PC-3 (cell line): Measurements from ENCODE around the gene NPPB. TPM values are rescaled to one million over a fixed set of nuclear protein-coding genes. Genes with fewer than 3 reads are reported as not detected.

Experiments
- ATAC-seq: fragments of 200-7000 bp; cut with Tn5 transposase; 2 replicates; pipeline ENCODE4 v1.9.1; 2020; ENCODE audit warnings: mild to moderate bottlenecking, moderate library complexity
- BruUV-seq: library from RNA; stranded (reverse); fragments of 400-500 nt; replicated peaks from 2 replicates; lab custom pipeline; 2021; lab: Mats Ljungman, UMichigan
- CTCF ChIA-PET: fragments of 300-600 bp; sonication (Branson Sonifier 250); formaldehyde crosslinking; loops from one replicate; lab custom pipeline; 2022; ENCODE audit warnings: antibody characterized with exemption; lab: Charles Lee
- POLR2A ChIA-PET: fragments of 300-600 bp; sonication (Branson Sonifier 250); formaldehyde crosslinking; loops from one replicate; lab custom pipeline; 2022; ENCODE audit warnings: antibody characterized with exemption; ENCODE audit not compliant: unreplicated experiment; lab: Charles Lee
- DNase-seq: peaks from one replicate; pipeline ENCODE4 v3.0.0-alpha.2; 2015
- H2AFZ ChIP-seq: fragments of 300-600 bp; sonication (generic); 2 replicates; pipeline ENCODE4 v1.6.0; 2016; ENCODE audit warnings: antibody characterized with exemption, low read length
- H3F3A ChIP-seq: fragments of 300-600 bp; sonication (generic); one replicate; pipeline ENCODE4 v1.6.0; 2017; ENCODE audit warnings: antibody characterized with exemption, low read length, control low read depth, mild to moderate bottlenecking; ENCODE audit not compliant: unreplicated experiment
- H3K27ac ChIP-seq: fragments of 300-600 bp; sonication (generic); 2 replicates; pipeline ENCODE4 v1.5.1; 2016; ENCODE audit warnings: mild to moderate bottlenecking, low read length
- H3K27me3 ChIP-seq: fragments of 300-600 bp; sonication (generic); 2 replicates; pipeline ENCODE4 v1.6.1; 2016; ENCODE audit warnings: low read length, mixed read lengths
- H3K36me3 ChIP-seq: fragments of 300-600 bp; sonication (generic); 2 replicates; pipeline ENCODE4 v1.6.1; 2016; ENCODE audit warnings: low read depth, mixed run types, low read length, mixed read lengths
- H3K4me1 ChIP-seq: fragments of 300-600 bp; sonication (generic); 2 replicates; pipeline ENCODE4 v1.5.1; 2016; ENCODE audit warnings: low read length; ENCODE audit not compliant: insufficient read depth
- H3K4me2 ChIP-seq: fragments of 300-600 bp; sonication (generic); 2 replicates; pipeline ENCODE4 v1.6.0; 2016; ENCODE audit warnings: low read length
- H3K4me3 ChIP-seq: fragments of 300-600 bp; sonication (generic); 2 replicates; pipeline ENCODE4 v1.5.1; 2016; ENCODE audit warnings: mild to moderate bottlenecking, low read length, mixed read lengths
- H3K79me2 ChIP-seq: fragments of 300-600 bp; sonication (generic); 2 replicates; pipeline ENCODE4 v1.6.1; 2017; ENCODE audit warnings: low read length, mixed read lengths
- H3K9ac ChIP-seq: fragments of 300-600 bp; sonication (generic); 2 replicates; pipeline ENCODE4 v1.6.0; 2016; ENCODE audit warnings: mild to moderate bottlenecking, low read length
- H3K9me2 ChIP-seq: fragments of 300-600 bp; sonication (generic); replicated peaks from 2 replicates; pipeline ENCODE4 v1.6.1; 2016; ENCODE audit warnings: mixed run types, low read length, mixed read lengths
- H3K9me3 ChIP-seq: fragments of 300-600 bp; sonication (generic); 2 replicates; pipeline ENCODE4 v1.6.1; 2016; ENCODE audit warnings: low read length, mixed read lengths
- H4K20me1 ChIP-seq: fragments of 300-600 bp; sonication (generic); 2 replicates; pipeline ENCODE4 v1.6.1; 2016; ENCODE audit warnings: low read length, mixed read lengths
- EZH2 ChIP-seq: fragments of 300-600 bp; sonication (generic); IDR thresholded peaks from one replicate; pipeline ENCODE4 v1.6.1; 2017; ENCODE audit warnings: antibody characterized with exemption, mild to moderate bottlenecking, low read length; ENCODE audit not compliant: unreplicated experiment
- EZH2phosphoT487 ChIP-seq: fragments of 300-600 bp; sonication (generic); IDR thresholded peaks from 2 replicates; pipeline ENCODE4 v1.6.1; 2018; ENCODE audit warnings: mild to moderate bottlenecking, antibody characterized with exemption, low read length, borderline replicate concordance
- intact Hi-C: fragments of 100-400 bp; cut with micrococcal nuclease; formaldehyde crosslinking; loops from 2 replicates; pipeline ENCODE4 v1.9.0; 2023
- total RNA-seq: library from RNA; depleted of rRNA; stranded (reverse); fragments of >200 nt; gene quantifications from 2 replicates; pipeline ENCODE4 v1.2.3, GENCODE V29; 2014
- TF ChIP-seq, protein P1 (sequence below): fragments of 300-600 bp; sonication (generic); conservative IDR thresholded peaks from 2 replicates; pipeline ENCODE4 v1.5.1; 2017; ENCODE audit warnings: antibody characterized with exemption, low read depth, mild to moderate bottlenecking, low read length

NPPB gene
- total RNA-seq, 1 experiment from 2014 or later, result not detected

DNA sequence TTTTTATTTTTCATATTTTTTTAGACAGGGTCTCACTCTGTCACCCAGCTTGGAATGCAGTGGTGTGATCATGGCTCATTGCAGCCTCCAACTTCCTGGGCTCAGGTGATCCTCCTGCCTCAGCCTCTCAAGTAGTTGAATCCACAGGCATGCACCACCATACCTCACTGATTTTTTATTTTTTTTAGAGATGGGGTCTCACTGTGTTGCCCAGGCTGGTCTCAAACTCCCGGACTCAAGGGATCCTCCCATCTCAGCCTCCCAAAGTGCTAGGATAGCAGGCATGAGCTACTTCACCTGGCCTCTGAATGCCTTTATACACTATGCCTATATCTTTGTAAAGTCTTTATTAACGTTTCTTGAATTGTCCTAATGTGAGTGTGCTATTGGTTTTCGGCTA lies 10.4 kb upstream of the NPPB start:
- no peaks in the 10 kb centered on the region for H3K27me3 ChIP-seq
- CTCF ChIA-PET, result no interaction called here
- H3K36me3 ChIP-seq, result no peaks in the 10 kb centered on the region
- H3K79me2 ChIP-seq, result no peaks in the 10 kb centered on the region
- no peak overlapping the region for H2AFZ ChIP-seq
- H3K9me3 ChIP-seq, result no peaks in the 10 kb centered on the region
- no peak overlapping the region for H3K27ac ChIP-seq
- ATAC-seq (no peak), DNase-seq (no peak)
- no peak overlapping the region for H3K4me3 ChIP-seq
- no peak overlapping the region for H3K4me2 ChIP-seq
- intact Hi-C loops, result no loop called here
- no peak for TF ChIP-seq EZH2phosphoT487
- TF ChIP-seq, protein P1, sequence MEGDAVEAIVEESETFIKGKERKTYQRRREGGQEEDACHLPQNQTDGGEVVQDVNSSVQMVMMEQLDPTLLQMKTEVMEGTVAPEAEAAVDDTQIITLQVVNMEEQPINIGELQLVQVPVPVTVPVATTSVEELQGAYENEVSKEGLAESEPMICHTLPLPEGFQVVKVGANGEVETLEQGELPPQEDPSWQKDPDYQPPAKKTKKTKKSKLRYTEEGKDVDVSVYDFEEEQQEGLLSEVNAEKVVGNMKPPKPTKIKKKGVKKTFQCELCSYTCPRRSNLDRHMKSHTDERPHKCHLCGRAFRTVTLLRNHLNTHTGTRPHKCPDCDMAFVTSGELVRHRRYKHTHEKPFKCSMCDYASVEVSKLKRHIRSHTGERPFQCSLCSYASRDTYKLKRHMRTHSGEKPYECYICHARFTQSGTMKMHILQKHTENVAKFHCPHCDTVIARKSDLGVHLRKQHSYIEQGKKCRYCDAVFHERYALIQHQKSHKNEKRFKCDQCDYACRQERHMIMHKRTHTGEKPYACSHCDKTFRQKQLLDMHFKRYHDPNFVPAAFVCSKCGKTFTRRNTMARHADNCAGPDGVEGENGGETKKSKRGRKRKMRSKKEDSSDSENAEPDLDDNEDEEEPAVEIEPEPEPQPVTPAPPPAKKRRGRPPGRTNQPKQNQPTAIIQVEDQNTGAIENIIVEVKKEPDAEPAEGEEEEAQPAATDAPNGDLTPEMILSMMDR, result no peak
- TF ChIP-seq EZH2, result no peak
- POLR2A ChIA-PET, result no interaction called here
- BruUV-seq, result no TSS peak
- no peak overlapping the region for H3K9ac ChIP-seq
- H3F3A ChIP-seq, result no peaks in the 10 kb centered on the region
- H4K20me1 ChIP-seq, result no peaks in the 10 kb centered on the region
- H3K4me1 ChIP-seq, result no peaks in the 10 kb centered on the region
- H3K9me2 ChIP-seq, result no peaks in the 10 kb centered on the region

DNA sequence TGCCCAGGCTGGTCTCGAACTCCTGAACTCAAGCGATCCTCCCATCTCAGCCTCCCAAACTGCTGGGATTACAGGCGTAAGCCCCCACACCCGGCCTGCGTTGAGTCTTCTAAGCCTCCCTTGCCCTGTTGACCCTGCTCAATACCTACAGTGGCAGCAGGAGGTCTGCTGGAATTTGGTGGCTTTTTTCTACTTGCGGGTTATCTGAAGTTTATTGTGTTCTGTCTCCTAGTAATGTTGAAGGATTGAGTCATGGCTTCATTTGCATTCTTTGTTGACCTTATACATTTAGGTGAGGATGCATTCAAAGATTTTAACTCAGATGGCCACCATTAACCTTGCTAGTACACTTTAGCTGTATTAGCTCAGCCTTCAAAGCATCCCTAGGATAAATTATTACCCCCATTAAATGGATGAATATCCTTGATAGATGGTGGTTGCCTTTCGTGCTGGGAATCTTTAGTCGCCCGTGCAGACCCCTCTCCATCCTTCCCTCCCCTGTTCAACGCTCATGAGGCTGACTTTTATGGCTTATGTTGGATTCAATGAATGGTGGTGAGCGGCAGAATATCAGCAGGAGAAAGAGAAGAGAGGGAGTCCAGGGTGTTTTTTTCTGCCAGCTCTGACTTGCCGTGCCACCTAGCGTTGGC lies 9.7 kb upstream of the NPPB start:
- DNase-seq, result no peak
- H3K4me3 ChIP-seq, result no peak overlapping the region
- no peaks in the 10 kb centered on the region for H3K9me2 ChIP-seq
- H3K27me3 ChIP-seq, result no peaks in the 10 kb centered on the region
- H3K79me2 ChIP-seq, result no peaks in the 10 kb centered on the region
- H4K20me1 ChIP-seq, result no peaks in the 10 kb centered on the region
- ChIA-PET POLR2A (no interaction called here), CTCF (no interaction called here)
- no peak overlapping the region for H3K4me2 ChIP-seq
- H3K27ac ChIP-seq, result no peak overlapping the region
- no peak overlapping the region for H2AFZ ChIP-seq
- H3K9ac ChIP-seq, result no peak overlapping the region
- no peaks in the 10 kb centered on the region for H3K9me3 ChIP-seq
- no peaks in the 10 kb centered on the region for H3K36me3 ChIP-seq
- BruUV-seq, result no TSS peak
- no peaks in the 10 kb centered on the region for H3F3A ChIP-seq
- no peak for TF ChIP-seq EZH2phosphoT487
- intact Hi-C loops, result no loop called here
- no peaks in the 10 kb centered on the region for H3K4me1 ChIP-seq
- no peak for ATAC-seq

DNA sequence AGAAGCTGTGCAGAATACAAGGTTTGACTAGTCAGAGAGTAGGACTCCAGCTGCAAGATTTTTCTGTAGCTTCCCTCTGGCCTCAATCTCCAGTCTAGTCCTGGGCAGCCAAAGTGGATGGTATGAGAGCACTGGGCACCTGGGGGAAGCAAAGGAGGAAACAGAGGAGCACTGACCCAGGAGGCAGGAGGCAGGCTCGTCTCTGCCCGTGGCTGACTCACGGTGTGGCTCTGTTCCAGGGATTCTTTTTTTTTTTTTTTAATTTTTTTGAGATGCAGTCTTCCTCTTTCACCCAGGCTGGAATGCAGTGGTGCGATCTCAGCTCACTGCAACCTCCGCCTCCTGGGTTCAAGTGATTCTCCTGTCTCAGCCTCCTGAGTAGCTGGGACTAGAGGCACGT lies 4.1 kb upstream of the NPPB start:
- Histone ChIP-seq H3K9ac (no peak overlapping the region), H3K79me2 (no peaks in the 10 kb centered on the region), H3K27ac (no peak overlapping the region), H2AFZ (no peak overlapping the region), H3K9me3 (no peaks in the 10 kb centered on the region), H3K4me2 (no peak overlapping the region), H3K4me1 (no peaks in the 10 kb centered on the region; the same call in 1 of the 2 replicates), H3K27me3 (peaks cover 37% of the 10 kb centered on the region), H4K20me1 (no peaks in the 10 kb centered on the region), H3K9me2 (no peaks in the 10 kb centered on the region), H3F3A (no peaks in the 10 kb centered on the region), H3K4me3 (no peak overlapping the region), H3K36me3 (no peaks in the 10 kb centered on the region)
- ATAC-seq (peak; percentile 54), DNase-seq (peak; percentile 51)
- ChIA-PET CTCF (no interaction called here), POLR2A (no interaction called here)
- BruUV-seq, result no TSS peak
- TF ChIP-seq, protein P1, result no peak
- no peak for TF ChIP-seq EZH2
- TF ChIP-seq EZH2phosphoT487, result no peak
- intact Hi-C loops, result no loop called here
